ENCODE results near the gene MKNK1.

GRCh38 chr1:46623743-46624644, 19.9 kb upstream of the MKNK1 start:
- no peak for TF ChIP-seq CTCF (conservative IDR thresholded peaks at IDR 0.05; ENCODE audit: low read length)
- no peak for TF ChIP-seq EZH2phosphoT487 (IDR thresholded peaks at IDR 0.05; ENCODE audit: borderline replicate concordance)
